HEK293T (cell line): Measurements from ENCODE around the gene ZNF532.

ENCODE experiments used
- CTCF ChIA-PET: fragments of 350-600 bp; formaldehyde crosslinking; extraction: SDS; loops from one replicate; lab custom pipeline; 2021; ENCODE audit warnings: antibody characterized with exemption, inconsistent platforms; lab: Yijun Ruan, JAX
- POLR2A ChIA-PET: fragments of 350-600 bp; formaldehyde crosslinking; extraction: SDS; loops from one replicate; lab custom pipeline; 2020; ENCODE audit warnings: antibody characterized with exemption, inconsistent platforms; lab: Yijun Ruan, JAX
- DNase-seq: peaks from one replicate; pipeline ENCODE4 v3.0.0; 2012; ENCODE audit warnings: mixed read lengths; ENCODE audit errors: extremely low spot score
- ARNT ChIP-seq: fragments of 450-650 bp; IDR thresholded peaks from 2 replicates; pipeline ENCODE4 v1.6.1; 2017; ENCODE audit warnings: mild to moderate bottlenecking
- BHLHE40 ChIP-seq: fragments of 450-650 bp; IDR thresholded peaks from 2 replicates; pipeline ENCODE4 v1.6.1; 2016; ENCODE audit warnings: mild to moderate bottlenecking, moderate library complexity, borderline replicate concordance
- CTBP1 ChIP-seq: fragments of 450-650 bp; IDR thresholded peaks from 2 replicates; pipeline ENCODE4 v1.6.1; 2016; ENCODE audit warnings: borderline replicate concordance
- ELF4 ChIP-seq: fragments of 450-650 bp; IDR thresholded peaks from 2 replicates; pipeline ENCODE4 v1.6.1; 2017; ENCODE audit warnings: antibody characterized with exemption
- FOXA1 ChIP-seq: fragments of 450-650 bp; IDR thresholded peaks from 2 replicates; pipeline ENCODE4 v1.6.1; 2016; ENCODE audit warnings: mild to moderate bottlenecking
- FOXK2 ChIP-seq: fragments of 450-650 bp; IDR thresholded peaks from 2 replicates; pipeline ENCODE4 v1.6.1; 2016; ENCODE audit warnings: mild to moderate bottlenecking
- FOXM1 ChIP-seq: fragments of 450-650 bp; IDR thresholded peaks from 2 replicates; pipeline ENCODE4 v1.6.1; 2017; ENCODE audit warnings: mild to moderate bottlenecking, borderline replicate concordance
- HDGF ChIP-seq: fragments of 450-650 bp; IDR thresholded peaks from 2 replicates; pipeline ENCODE4 v1.6.1; 2017; ENCODE audit warnings: antibody characterized with exemption, borderline replicate concordance
- L3MBTL2 ChIP-seq: fragments of 450-650 bp; conservative IDR thresholded peaks from 2 replicates; pipeline ENCODE4 v1.6.1; 2016; ENCODE audit warnings: mild to moderate bottlenecking
- LEF1 ChIP-seq: fragments of 450-650 bp; IDR thresholded peaks from 2 replicates; pipeline ENCODE4 v1.6.1; 2017; ENCODE audit warnings: mild to moderate bottlenecking, borderline replicate concordance
- NFRKB ChIP-seq: fragments of 450-650 bp; IDR thresholded peaks from 2 replicates; pipeline ENCODE4 v1.6.1; 2016; ENCODE audit warnings: mild to moderate bottlenecking, moderate library complexity
- PKNOX1 ChIP-seq: fragments of 450-650 bp; IDR thresholded peaks from 2 replicates; pipeline ENCODE4 v1.6.1; 2016
- SP1 ChIP-seq: fragments of 450-650 bp; IDR thresholded peaks from 2 replicates; pipeline ENCODE4 v1.6.1; 2017
- SUZ12 ChIP-seq: fragments of 450-650 bp; IDR thresholded peaks from 2 replicates; pipeline ENCODE4 v1.6.1; 2016; ENCODE audit warnings: mild to moderate bottlenecking
- TARDBP ChIP-seq: fragments of 450-650 bp; IDR thresholded peaks from 2 replicates; pipeline ENCODE4 v1.6.1; 2016
- ZNF384 ChIP-seq: fragments of 450-650 bp; IDR thresholded peaks from 2 replicates; pipeline ENCODE4 v1.6.1; 2016

ZNF532 gene

GRCh38 chr18:58893388-58894099 is 28.9 kb downstream of the ZNF532 start:
- POLR2A ChIA-PET: no interaction called here
- TF ChIP-seq FOXA1 (no peak), ELF4 (no peak), SP1 (no peak), NFRKB (no peak), FOXM1 (no peak), HDGF (no peak), LEF1 (no peak), L3MBTL2 (no peak), TARDBP (no peak), PKNOX1 (no peak), CTBP1 (no peak), SUZ12 (no peak), ARNT (no peak), FOXK2 (no peak), ZNF384 (no peak), BHLHE40 (no peak)

GRCh38 chr18:58894930-58895329 is 30.3 kb downstream of the ZNF532 start:
- ChIA-PET CTCF (no interaction called here), POLR2A (interaction anchor here (1.0 kb wide), 1 partner anchor 13 kb away, joined by 3 read pairs; no protein-coding TSS in a partner anchor)
- TF ChIP-seq PKNOX1 (no peak), ARNT (no peak), NFRKB (no peak), SP1 (no peak), L3MBTL2 (no peak), ZNF384 (no peak), ELF4 (no peak), CTBP1 (no peak), TARDBP (no peak), FOXK2 (no peak), BHLHE40 (no peak), LEF1 (no peak), FOXM1 (no peak), HDGF (no peak), SUZ12 (no peak), FOXA1 (no peak)
- DNase-seq: no peak

More at GRCh38 chr18:58893388-58894099, 28.9 kb downstream of the ZNF532 start:
- no peak for DNase-seq
- CTCF ChIA-PET: interaction anchor here (0.6 kb wide), 1 partner anchor 13 kb away, joined by 4 read pairs; no protein-coding TSS in a partner anchor

- no peak for DNase-seq
- no peak for TF ChIP-seq TARDBP
- POLR2A ChIA-PET: interaction anchor here (1.0 kb wide), 1 partner anchor 13 kb away, joined by 3 read pairs; no protein-coding TSS in a partner anchor
- CTCF ChIA-PET: no interaction called here
Measured at GRCh38 chr18:58895385-58895784, 30.7 kb downstream of the ZNF532 start.

GRCh38 chr18:58896268-58896667 is 31.6 kb downstream of the ZNF532 start:
- POLR2A ChIA-PET: no interaction called here
- no peak for DNase-seq

GRCh38 chr18:58896734-58897508 is 32.2 kb downstream of the ZNF532 start:
- TF ChIP-seq PKNOX1: no peak
- TF ChIP-seq BHLHE40: no peak
- no peak for TF ChIP-seq FOXA1
- no peak for TF ChIP-seq FOXK2
- TF ChIP-seq LEF1: no peak
- TF ChIP-seq SP1: no peak
- no peak for TF ChIP-seq FOXM1
- TF ChIP-seq SUZ12: no peak
- TF ChIP-seq NFRKB: no peak
- no peak for TF ChIP-seq TARDBP
- TF ChIP-seq L3MBTL2: no peak
- TF ChIP-seq ZNF384: no peak
- no peak for TF ChIP-seq ELF4
- no peak for TF ChIP-seq CTBP1
- no peak for TF ChIP-seq HDGF
- TF ChIP-seq ARNT: no peak
- no peak for DNase-seq
- CTCF ChIA-PET: no interaction called here
- POLR2A ChIA-PET: no interaction called here

More at GRCh38 chr18:58896268-58896667, 31.6 kb downstream of the ZNF532 start:
- TF ChIP-seq NFRKB: no peak
- no peak for TF ChIP-seq BHLHE40
- no peak for TF ChIP-seq FOXM1
- no peak for TF ChIP-seq HDGF
- no peak for TF ChIP-seq SUZ12
- no peak for TF ChIP-seq ELF4
- TF ChIP-seq ARNT: no peak
- TF ChIP-seq ZNF384: no peak
- TF ChIP-seq FOXA1: no peak
- CTCF ChIA-PET: no interaction called here
